Measurements from ENCODE around the gene MALT1.

- no peak for TF ChIP-seq CTCF (IDR thresholded peaks at IDR 0.05)
- TF ChIP-seq POLR2AphosphoS5 (IDR thresholded peaks at IDR 0.05): no peak
- TF ChIP-seq POLR2A (IDR thresholded peaks at IDR 0.05): no peak
These were observed 114.6 kb downstream of the MALT1 start for GRCh38 chr18:58785870-58786269.
